Measurements from ENCODE around the gene TMEM266. TPM values are rescaled to one million over a fixed set of nuclear protein-coding genes. Genes with fewer than 3 reads are reported as not detected.

The TMEM266 gene
- total RNA-seq, 4 donors from 2014 or later: 1.4 to 3.1 (median 2.3) TPM

- TF ChIP-seq POLR2AphosphoS5 (IDR thresholded peaks at IDR 0.05): no peak
- TF ChIP-seq CTCF (IDR thresholded peaks at IDR 0.05): no peak
- no peak for TF ChIP-seq EP300 (IDR thresholded peaks at IDR 0.05)
- TF ChIP-seq POLR2A (IDR thresholded peaks at IDR 0.05): no peak
- WGBS: 88% methylated on average over 1 of the region's 1 CpG
Observed at GRCh38 chr15:76245072-76245610, 185.4 kb downstream of the TMEM266 start.

GRCh38 chr15:76251717-76252116 is 191.9 kb downstream of the TMEM266 start:
- Histone ChIP-seq H3K4me1 (no peaks in the 10 kb centered on the region), H3K36me3 (no peaks in the 10 kb centered on the region), H3K27ac (no peak overlapping the region), H3K4me3 (no peak overlapping the region), H3K27me3 (no peaks in the 10 kb centered on the region), H3K9me3 (no peaks in the 10 kb centered on the region)
- no peak for DNase-seq (ENCODE audit: low spot score in 2 of 2)
- TF ChIP-seq EP300 (IDR thresholded peaks at IDR 0.05) (no peak), POLR2A (IDR thresholded peaks at IDR 0.05) (no peak), CTCF (IDR thresholded peaks at IDR 0.05) (no peak), POLR2AphosphoS5 (IDR thresholded peaks at IDR 0.05) (no peak)
- WGBS: 83% methylated on average over 4 of the region's 4 CpGs

More at GRCh38 chr15:76245072-76245610, 185.4 kb downstream of the TMEM266 start:
- Histone ChIP-seq H3K27me3 (no peaks in the 10 kb centered on the region), H3K27ac (no peak overlapping the region), H3K4me3 (no peak overlapping the region), H3K4me1 (no peaks in the 10 kb centered on the region), H3K9me3 (no peaks in the 10 kb centered on the region), H3K36me3 (peaks cover 8% of the 10 kb centered on the region)
- DNase-seq (ENCODE audit: low spot score in 2 of 2): no peak

- H3K36me3 ChIP-seq: no peaks in the 10 kb centered on the region
- DNase-seq (ENCODE audit: low spot score in 2 of 2): no peak
- H3K4me1 ChIP-seq: no peaks in the 10 kb centered on the region
- no peaks in the 10 kb centered on the region for H3K27me3 ChIP-seq
- WGBS: 73% methylated on average over 2 of the region's 2 CpGs
- no peak for TF ChIP-seq CTCF (IDR thresholded peaks at IDR 0.05)
- no peak for TF ChIP-seq POLR2A (IDR thresholded peaks at IDR 0.05)
- TF ChIP-seq EP300 (IDR thresholded peaks at IDR 0.05): no peak
- no peak for TF ChIP-seq POLR2AphosphoS5 (IDR thresholded peaks at IDR 0.05)
- H3K4me3 ChIP-seq: no peak overlapping the region
- H3K9me3 ChIP-seq: no peaks in the 10 kb centered on the region
- no peak overlapping the region for H3K27ac ChIP-seq
Observed at GRCh38 chr15:76252249-76252648, 192.5 kb downstream of the TMEM266 start.

- Histone ChIP-seq H3K27ac (no peak overlapping the region), H3K36me3 (peaks cover 3% of the 10 kb centered on the region), H3K27me3 (no peaks in the 10 kb centered on the region), H3K9me3 (no peaks in the 10 kb centered on the region), H3K4me3 (no peak overlapping the region), H3K4me1 (no peaks in the 10 kb centered on the region)
- DNase-seq (ENCODE audit: low spot score in 2 of 2): no peak
- TF ChIP-seq POLR2A (IDR thresholded peaks at IDR 0.05): no peak
- TF ChIP-seq POLR2AphosphoS5 (IDR thresholded peaks at IDR 0.05): no peak
- no peak for TF ChIP-seq CTCF (IDR thresholded peaks at IDR 0.05)
- TF ChIP-seq EP300 (IDR thresholded peaks at IDR 0.05): no peak
- 72% methylated on average over 3 of the region's 3 CpGs for whole genome bisulfite sequencing
Observed at GRCh38 chr15:76253691-76254473, 194.1 kb downstream of the TMEM266 start.

Other genes starting within 250 kb of the TMEM266 start
- gene UBE2Q2, start 216.5 kb upstream of the TMEM266 start, total RNA-seq: 10 to 100 TPM; 15.1 to 21.2 (median 19.3) TPM
- 10 to 100 TPM; 17.2 to 33.4 (median 22.2) TPM for gene FBXO22, start 156.1 kb upstream of the TMEM266 start, total RNA-seq
- 1 to 10 TPM in 3 of 4 donors, under 1 TPM in 1; 0.17 to 4.6 (median 2.9) TPM for gene NRG4, start 47.6 kb upstream of the TMEM266 start, total RNA-seq

Data from suprapubic skin (tissue), 4 donors.